Measurements from ENCODE around the gene TSHZ2.

The TSHZ2 gene

GRCh38 chr20:53032046-53032445 lies 59.9 kb downstream of the TSHZ2 start:
- no peak for DNase-seq

- no peak for DNase-seq
Measured at GRCh38 chr20:53032478-53032932, 60.3 kb downstream of the TSHZ2 start.

DNA sequence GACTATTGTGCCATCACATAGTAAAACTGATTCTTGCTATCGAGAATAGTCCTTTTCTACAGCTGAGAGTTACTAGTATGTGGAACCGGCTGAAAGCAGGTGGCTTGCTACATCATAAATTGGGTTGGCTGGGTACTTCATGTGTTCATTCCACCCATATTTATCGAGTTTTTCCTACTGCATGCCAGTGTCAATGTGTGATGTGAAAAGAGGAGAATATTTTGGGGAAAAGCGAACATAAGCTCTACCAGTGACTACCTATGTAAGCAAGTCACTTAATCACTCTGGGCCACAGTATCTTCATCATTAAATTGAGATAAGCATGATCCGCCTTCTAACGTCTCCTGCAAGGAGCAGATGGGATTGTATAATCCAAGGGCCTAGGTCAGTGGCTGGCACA lies 61.0 kb downstream of the TSHZ2 start:
- no peak for DNase-seq

DNA sequence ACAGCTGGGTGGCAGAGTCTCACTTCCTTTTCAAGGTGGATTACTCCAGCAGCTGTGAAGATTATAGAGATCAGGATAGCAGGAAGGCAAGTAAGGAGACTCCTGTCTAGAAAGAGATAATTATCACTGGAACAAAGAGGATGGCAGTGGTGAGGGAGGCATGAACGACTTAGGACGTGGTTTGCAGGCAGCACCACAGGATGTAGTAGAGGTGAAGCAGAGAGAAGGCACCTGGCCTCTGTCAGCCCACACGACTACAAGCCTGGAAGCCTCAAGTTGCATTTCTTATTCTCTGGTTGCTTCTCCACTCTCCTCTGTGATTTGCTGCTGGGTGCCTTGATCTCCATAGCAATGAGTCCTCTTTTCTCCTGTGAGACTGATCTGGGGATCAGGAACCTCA lies 62.7 kb downstream of the TSHZ2 start:
- DNase-seq: no peak

DNA sequence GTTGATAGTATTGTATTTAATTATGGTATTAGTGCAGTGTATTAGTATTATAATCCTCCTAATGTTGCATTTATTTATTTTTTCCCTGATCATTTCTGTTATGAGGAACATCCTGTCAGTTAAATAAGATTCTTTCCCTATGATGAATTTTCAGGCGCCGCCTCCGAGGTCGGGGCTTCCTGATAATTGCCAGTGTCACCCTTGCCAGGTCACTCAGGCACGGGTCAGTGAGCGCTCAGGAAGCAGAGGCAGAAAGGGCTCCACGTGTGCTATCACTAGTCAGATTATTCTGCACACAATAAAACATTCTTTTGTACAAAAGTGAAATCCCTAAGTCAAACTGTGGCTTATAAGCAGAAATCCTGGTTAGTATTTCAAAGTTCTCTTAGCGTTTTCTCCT lies 64.8 kb downstream of the TSHZ2 start:
- no peak for DNase-seq

- no peak for DNase-seq
Measured at GRCh38 chr20:53037621-53038020, 65.5 kb downstream of the TSHZ2 start.

DNA sequence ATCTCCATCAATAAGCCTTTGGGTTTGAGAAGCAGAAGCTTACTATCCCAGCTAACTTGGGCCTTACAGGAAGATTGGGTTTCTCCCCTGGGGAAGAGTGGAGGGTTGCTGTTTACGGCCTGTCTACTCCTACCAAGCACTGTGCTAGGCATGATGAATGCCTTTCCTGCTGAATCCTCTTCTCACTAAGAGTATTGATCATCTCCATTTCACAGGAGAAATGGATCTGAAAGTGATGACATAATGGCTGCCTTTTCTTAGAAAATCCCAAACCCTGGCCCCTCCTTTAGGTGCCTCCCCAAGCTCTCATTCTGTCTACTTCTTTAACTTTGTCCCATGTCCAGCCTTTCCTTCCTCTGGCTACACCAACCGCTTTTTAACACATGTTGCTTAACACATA lies 66.1 kb downstream of the TSHZ2 start:
- DNase-seq: no peak

- no peak for DNase-seq
Measured at GRCh38 chr20:53040693-53041589, 68.8 kb downstream of the TSHZ2 start.

DNA sequence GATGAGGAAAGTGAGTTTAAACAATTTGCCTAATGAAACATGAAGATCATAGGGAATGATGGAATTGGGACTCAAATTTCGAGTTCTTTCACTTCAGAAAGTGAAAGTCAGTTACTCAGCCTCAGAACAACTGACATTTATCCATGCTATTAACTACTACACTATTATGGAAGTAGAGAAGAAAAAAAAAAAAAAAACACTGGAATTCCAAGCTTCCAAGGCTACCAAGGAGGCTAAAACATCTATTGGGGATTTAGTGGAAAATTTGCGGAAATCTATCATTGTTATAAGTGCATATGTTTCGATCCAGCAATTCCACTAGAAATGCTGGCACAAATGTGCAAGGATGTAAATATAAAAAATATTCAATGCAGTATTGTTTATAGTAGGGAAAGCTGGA lies 70.4 kb downstream of the TSHZ2 start:
- DNase-seq: no peak

GRCh38 chr20:53044296-53044695 lies 72.1 kb downstream of the TSHZ2 start:
- DNase-seq: no peak

GRCh38 chr20:53045941-53046340 lies 73.8 kb downstream of the TSHZ2 start:
- no peak for DNase-seq

DNA sequence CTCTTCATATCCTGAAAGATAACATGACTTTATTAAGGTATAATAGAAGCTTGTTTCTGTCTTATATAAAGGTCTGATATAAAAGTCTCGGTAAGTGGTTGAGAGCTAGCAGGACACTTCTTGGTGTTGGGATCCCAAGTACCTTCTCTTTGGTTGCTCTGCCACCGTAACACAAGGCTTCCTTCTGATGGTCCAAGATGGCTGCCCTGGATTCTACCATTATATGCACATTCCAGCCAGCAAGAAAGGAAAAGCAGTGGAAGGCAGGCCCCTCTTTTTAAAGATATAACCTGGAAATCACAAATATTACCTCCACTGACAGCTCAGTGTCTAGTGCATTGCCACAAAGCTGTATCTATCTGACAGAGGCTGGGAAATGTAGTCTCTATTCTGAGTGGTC lies 75.0 kb downstream of the TSHZ2 start:
- no peak for DNase-seq

DNA sequence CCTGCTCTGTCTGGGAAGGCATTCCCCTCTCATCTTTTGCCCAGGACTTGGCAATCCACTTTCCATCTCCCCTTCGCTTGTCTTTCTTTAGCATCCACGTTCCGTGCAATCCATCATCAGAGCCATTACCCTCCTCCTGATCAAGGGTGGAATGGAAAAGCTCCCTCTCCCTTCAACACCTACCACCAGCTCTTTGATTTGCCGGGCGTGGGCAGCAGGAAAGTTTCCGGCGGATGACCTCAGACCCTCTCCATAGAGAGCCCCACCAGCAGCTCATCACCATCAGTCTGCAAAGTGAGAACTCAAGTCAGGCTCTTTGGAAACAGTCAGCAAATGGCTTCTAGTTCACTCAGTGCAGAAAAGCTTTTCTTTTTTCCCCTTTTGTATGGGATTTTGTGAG lies 76.2 kb downstream of the TSHZ2 start:
- no peak for DNase-seq

GRCh38 chr20:53050338-53050737 lies 78.2 kb downstream of the TSHZ2 start:
- no peak for DNase-seq

- no peak for DNase-seq
Measured at GRCh38 chr20:53052380-53052779, 80.2 kb downstream of the TSHZ2 start.

DNA sequence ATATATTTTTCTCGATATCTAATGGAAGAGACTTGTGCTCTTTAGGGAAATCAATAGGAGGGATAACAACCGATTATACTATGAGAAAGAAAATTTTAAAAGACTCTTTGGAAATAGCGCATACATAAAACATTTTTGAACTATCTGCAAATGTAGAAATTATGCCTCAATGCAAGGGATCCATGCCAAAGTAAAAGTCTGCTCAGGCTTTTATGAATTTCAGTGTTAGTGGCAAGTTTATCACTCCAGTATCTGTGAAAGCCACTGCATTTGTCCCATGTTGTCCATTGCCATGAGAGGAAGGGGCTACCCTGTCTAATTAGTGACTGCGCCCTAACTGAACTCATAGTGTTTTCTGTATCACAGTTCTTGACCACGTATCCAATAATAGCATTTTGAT lies 81.4 kb downstream of the TSHZ2 start:
- no peak for DNase-seq

GRCh38 chr20:53055367-53056067 lies 83.4 kb downstream of the TSHZ2 start:
- DNase-seq: no peak

GRCh38 chr20:53057579-53057978 lies 85.4 kb downstream of the TSHZ2 start:
- no peak for DNase-seq

DNA sequence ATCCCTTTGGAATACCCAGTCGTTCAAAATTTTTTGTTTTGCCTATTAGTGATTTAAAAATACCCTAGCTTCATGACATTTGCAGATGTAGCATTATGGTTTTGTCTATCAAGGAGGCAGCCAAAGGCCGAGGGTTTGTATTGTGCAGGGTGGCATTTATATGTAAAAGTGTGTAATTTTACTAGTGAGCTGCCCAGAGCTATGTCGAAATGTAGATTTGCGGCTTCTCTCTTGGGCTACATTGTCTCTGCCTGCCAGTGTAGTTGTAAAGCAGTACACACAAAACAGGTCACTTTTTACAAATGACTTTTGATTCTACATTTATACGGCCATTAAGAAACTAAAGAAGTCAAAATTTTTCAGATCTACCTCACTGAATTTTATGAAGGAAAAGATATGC lies 87.7 kb downstream of the TSHZ2 start:
- no peak for DNase-seq

- DNase-seq: no peak
Measured at GRCh38 chr20:53061192-53062108, 89.3 kb downstream of the TSHZ2 start.

DNA sequence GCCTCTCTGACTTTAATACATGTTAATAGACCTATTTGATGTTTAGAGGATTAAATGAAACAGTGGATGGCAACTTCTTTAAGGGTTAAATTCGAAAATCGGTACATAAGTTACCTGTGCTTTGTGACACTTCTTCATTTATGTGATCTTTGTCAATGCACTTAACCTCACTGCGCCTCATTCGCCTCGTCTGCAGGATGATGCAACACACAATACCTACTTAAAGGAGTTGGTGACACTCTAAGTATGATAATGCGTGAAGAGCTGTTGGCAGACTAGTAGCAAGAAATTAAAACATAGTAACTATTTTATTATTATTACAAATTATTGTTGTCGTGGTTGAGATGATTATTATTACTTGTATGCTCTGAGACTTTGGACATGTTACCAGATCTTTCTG lies 92.8 kb downstream of the TSHZ2 start:
- no peak for DNase-seq

GRCh38 chr20:53068241-53068640 lies 96.1 kb downstream of the TSHZ2 start:
- DNase-seq: no peak

DNA sequence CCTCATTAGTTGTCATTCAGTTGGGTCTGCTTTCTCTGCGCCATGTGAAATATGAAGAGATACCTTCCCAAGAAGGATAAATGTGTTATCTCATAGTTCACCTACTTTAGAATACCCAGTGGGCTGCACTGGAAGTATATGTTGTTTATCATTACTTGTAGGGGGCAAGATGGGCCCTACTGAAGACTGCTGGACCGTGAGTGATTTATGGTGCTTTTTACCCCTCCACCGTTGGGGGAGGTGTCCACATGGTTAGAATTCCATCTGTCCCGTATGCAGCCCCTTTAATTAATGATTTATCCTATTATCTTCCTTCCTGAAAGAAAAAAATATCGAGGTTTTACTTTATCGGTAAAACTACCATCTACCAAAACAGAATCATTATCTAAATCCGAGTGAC lies 97.0 kb downstream of the TSHZ2 start:
- DNase-seq: no peak

Data from GDM1 (cell line).